ENCODE results near the gene MTA2. TPM values are rescaled to one million over a fixed set of nuclear protein-coding genes. Genes with fewer than 3 reads are reported as not detected.

Gene MTA2
- total RNA-seq, 2 experiments from 2014 or later = 130 to 174 TPM

DNA sequence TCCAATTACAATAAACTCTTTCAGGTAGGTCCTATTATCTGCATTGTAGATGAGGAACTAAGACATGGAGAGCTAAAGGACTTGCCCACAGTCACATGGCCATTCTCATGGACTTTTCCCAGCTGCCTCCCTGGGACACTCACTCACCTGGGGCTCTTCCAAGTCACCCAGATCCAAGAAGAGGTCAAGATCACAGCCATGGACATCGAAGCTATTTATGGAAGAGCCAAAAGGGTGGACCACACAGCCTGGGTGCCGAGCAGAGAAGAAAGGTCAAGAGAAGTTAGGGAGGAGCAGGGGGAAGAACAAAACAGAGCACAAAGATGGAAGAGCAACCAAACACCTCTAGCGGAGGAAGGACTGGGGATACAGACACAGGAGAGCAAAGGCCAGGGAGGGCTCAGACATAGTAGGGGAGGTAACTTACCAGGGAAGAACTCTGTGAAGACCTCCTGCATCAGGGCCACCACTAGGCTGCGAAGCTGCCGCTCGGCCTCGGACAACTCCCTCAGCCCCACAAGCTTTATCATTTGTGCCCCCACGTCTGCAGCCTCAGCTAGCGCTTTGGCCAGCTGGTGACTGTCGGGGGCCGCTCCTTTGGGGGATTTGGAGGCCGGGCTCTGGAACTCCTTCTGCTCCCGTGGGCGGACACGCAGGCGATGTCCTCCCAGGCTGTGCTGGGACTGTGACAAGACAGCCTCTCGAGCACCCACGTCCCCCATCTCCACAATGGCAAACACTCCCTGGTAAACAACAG, 20.5 kb downstream of the MTA2 start:
- peaks cover 95% of the 10 kb centered on the region for H3K36me3 ChIP-seq (ENCODE audit: insufficient read depth, low read length)
- no peaks in the 10 kb centered on the region for H3K4me1 ChIP-seq (ENCODE audit: insufficient read depth, low read length, poor library complexity, severe bottlenecking)
- H3K27ac ChIP-seq (ENCODE audit: low read depth, low read length, poor library complexity, severe bottlenecking) = no peak overlapping the region
- H2AFZ ChIP-seq (ENCODE audit: low read length) = no peak overlapping the region
- no peak for DNase-seq (ENCODE audit: low spot score)
- no TSS peak for BruUV-seq (replicated peaks)
- no peaks in the 10 kb centered on the region for H3K9me2 ChIP-seq (ENCODE audit: insufficient read depth, low read length)
- ChIA-PET POLR2A (interaction anchor here (1.4 kb wide), 1 partner anchor 10 kb away, joined by 4 read pairs; the partner anchor contains the start of gene TUT1), CTCF (ENCODE audit: unreplicated experiment) (no interaction called here)
- no peaks in the 10 kb centered on the region for H4K20me1 ChIP-seq (ENCODE audit: insufficient read depth, low read length)
- intact Hi-C loops (cut with micrococcal nuclease; ENCODE audit: unreplicated experiment) = no loop called here
- H3K4me3 ChIP-seq (ENCODE audit: low read depth, low read length, poor library complexity, severe bottlenecking) = no peak overlapping the region
- no peak for TF ChIP-seq EZH2phosphoT487 (IDR thresholded peaks at IDR 0.05; ENCODE audit: borderline replicate concordance, low read depth, low read length)
- TF ChIP-seq, protein P1, sequence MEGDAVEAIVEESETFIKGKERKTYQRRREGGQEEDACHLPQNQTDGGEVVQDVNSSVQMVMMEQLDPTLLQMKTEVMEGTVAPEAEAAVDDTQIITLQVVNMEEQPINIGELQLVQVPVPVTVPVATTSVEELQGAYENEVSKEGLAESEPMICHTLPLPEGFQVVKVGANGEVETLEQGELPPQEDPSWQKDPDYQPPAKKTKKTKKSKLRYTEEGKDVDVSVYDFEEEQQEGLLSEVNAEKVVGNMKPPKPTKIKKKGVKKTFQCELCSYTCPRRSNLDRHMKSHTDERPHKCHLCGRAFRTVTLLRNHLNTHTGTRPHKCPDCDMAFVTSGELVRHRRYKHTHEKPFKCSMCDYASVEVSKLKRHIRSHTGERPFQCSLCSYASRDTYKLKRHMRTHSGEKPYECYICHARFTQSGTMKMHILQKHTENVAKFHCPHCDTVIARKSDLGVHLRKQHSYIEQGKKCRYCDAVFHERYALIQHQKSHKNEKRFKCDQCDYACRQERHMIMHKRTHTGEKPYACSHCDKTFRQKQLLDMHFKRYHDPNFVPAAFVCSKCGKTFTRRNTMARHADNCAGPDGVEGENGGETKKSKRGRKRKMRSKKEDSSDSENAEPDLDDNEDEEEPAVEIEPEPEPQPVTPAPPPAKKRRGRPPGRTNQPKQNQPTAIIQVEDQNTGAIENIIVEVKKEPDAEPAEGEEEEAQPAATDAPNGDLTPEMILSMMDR (conservative IDR thresholded peaks at IDR 0.05; ENCODE audit: low read length) = no peak
- H3K4me2 ChIP-seq (ENCODE audit: low read length) = no peak overlapping the region
- no peaks in the 10 kb centered on the region for H3K9me3 ChIP-seq (ENCODE audit: low read length)
- H3K79me2 ChIP-seq (ENCODE audit: insufficient read depth, low read depth, low read length) = no peaks in the 10 kb centered on the region; the same call in 1 of the 2 replicates

DNA sequence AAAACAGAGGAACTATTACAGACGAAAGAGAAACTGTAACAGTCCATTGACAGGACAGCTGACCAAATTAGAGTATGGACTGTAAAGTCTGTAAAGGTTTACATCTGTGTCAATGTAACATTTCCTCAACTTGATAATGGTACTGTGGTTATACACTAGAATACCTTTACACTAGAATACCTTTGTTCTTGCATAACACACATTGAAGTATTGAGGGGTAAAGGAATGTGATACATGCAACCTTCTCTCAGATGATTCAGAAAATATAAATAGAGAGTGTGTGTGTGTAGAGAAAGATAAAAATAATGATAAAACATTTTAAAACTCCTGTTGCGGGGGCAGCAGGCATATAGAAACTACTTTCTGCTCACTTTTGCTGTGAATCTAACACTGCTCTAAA, 22.4 kb downstream of the MTA2 start:
- CTCF ChIA-PET (ENCODE audit: unreplicated experiment) = no interaction called here
- Histone ChIP-seq H3K4me1 (ENCODE audit: insufficient read depth, low read length, poor library complexity, severe bottlenecking) (peaks cover 13% of the 10 kb centered on the region), H2AFZ (ENCODE audit: low read length) (no peak overlapping the region), H3K4me2 (ENCODE audit: low read length) (no peak overlapping the region), H3K4me3 (ENCODE audit: low read depth, low read length, poor library complexity, severe bottlenecking) (no peak overlapping the region), H4K20me1 (ENCODE audit: insufficient read depth, low read length) (no peaks in the 10 kb centered on the region), H3K9me2 (ENCODE audit: insufficient read depth, low read length) (no peaks in the 10 kb centered on the region), H3K36me3 (ENCODE audit: insufficient read depth, low read length) (peaks cover 95% of the 10 kb centered on the region), H3K9me3 (ENCODE audit: low read length) (no peaks in the 10 kb centered on the region), H3K79me2 (ENCODE audit: insufficient read depth, low read depth, low read length) (peaks cover 6% of the 10 kb centered on the region; the same call in 1 of the 2 replicates), H3K27ac (ENCODE audit: low read depth, low read length, poor library complexity, severe bottlenecking) (no peak overlapping the region)
- intact Hi-C loops (cut with micrococcal nuclease; ENCODE audit: unreplicated experiment) = no loop called here
- POLR2A ChIA-PET = interaction anchor here (1.8 kb wide), 1 partner anchor 12 kb away, joined by 5 read pairs; the partner anchor contains the start of gene TUT1
- TF ChIP-seq, protein P1 (conservative IDR thresholded peaks at IDR 0.05; ENCODE audit: low read length) = no peak
- TF ChIP-seq EZH2phosphoT487 (IDR thresholded peaks at IDR 0.05; ENCODE audit: borderline replicate concordance, low read depth, low read length) = no peak
- no peak for DNase-seq (ENCODE audit: low spot score)
- BruUV-seq (replicated peaks) = no TSS peak

DNA sequence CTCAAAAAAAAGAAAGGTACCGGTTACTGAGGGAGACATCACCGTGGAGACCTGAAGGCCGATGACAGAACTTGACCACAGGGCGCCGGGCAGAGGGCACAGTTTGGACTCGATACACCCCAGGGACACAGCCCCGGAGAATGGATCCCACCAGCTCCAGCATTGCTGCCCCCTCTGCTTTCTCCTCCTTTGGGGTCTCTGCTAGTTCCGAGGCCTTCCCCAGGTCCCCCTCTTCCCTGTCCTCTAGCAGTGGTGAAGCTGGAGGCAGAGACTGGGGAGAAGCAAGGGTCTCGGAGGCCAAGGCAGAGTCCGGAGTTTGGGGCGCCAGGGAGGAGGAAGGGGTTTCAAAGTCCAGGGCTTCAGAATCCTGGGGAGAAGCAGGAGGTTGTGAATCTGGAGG, 23.1 kb downstream of the MTA2 start:
- H2AFZ ChIP-seq (ENCODE audit: low read length) = no peak overlapping the region
- H3K79me2 ChIP-seq (ENCODE audit: insufficient read depth, low read depth, low read length) = peaks cover 9% of the 10 kb centered on the region
- H4K20me1 ChIP-seq (ENCODE audit: insufficient read depth, low read length) = no peaks in the 10 kb centered on the region
- TF ChIP-seq EZH2phosphoT487 (IDR thresholded peaks at IDR 0.05; ENCODE audit: borderline replicate concordance, low read depth, low read length) = no peak
- TF ChIP-seq, protein P1 (conservative IDR thresholded peaks at IDR 0.05; ENCODE audit: low read length) = no peak
- ChIA-PET CTCF (ENCODE audit: unreplicated experiment) (no interaction called here), POLR2A (interaction anchor here (1.8 kb wide), 1 partner anchor 13 kb away, joined by 5 read pairs; the partner anchor contains the start of gene TUT1)
- H3K9me2 ChIP-seq (ENCODE audit: insufficient read depth, low read length) = no peaks in the 10 kb centered on the region
- H3K4me2 ChIP-seq (ENCODE audit: low read length) = no peak overlapping the region
- DNase-seq (ENCODE audit: low spot score) = no peak
- H3K4me3 ChIP-seq (ENCODE audit: low read depth, low read length, poor library complexity, severe bottlenecking) = no peak overlapping the region
- H3K36me3 ChIP-seq (ENCODE audit: insufficient read depth, low read length) = peaks cover 88% of the 10 kb centered on the region
- H3K9me3 ChIP-seq (ENCODE audit: low read length) = no peaks in the 10 kb centered on the region
- intact Hi-C loops (cut with micrococcal nuclease; ENCODE audit: unreplicated experiment) = no loop called here
- H3K4me1 ChIP-seq (ENCODE audit: insufficient read depth, low read length, poor library complexity, severe bottlenecking) = peaks cover 13% of the 10 kb centered on the region
- H3K27ac ChIP-seq (ENCODE audit: low read depth, low read length, poor library complexity, severe bottlenecking) = no peak overlapping the region
- BruUV-seq (replicated peaks) = no TSS peak

Measured in OCI-LY7 (cell line).